Measurements from ENCODE around the gene FRMD1.

FRMD1 gene

GRCh38 chr6:168058691-168059551 is 20.1 kb downstream of the FRMD1 start:
- no peaks in the 10 kb centered on the region for H3K9me3 ChIP-seq (replicated peaks in 1 of 11)
- no peaks in the 10 kb centered on the region for H4K20me1 ChIP-seq
- peaks cover 6 to 50% (median 32%) of the 10 kb centered on the region in 10 experiments; a peak in 19 of 20 replicates for H3K4me1 ChIP-seq
- H3K4me2 ChIP-seq: peak overlapping the region in 9 of 11 experiments; percentile 24 to 61 (median 47); a peak in 16 of 22 replicates
- H3K4me3 ChIP-seq: no peak overlapping the region
- no peaks in the 10 kb centered on the region for H3K27me3 ChIP-seq
- H3K27ac ChIP-seq: no peak overlapping the region; a peak in 1 of 22 replicates
- TF ChIP-seq Cebpa-rat (IDR thresholded peaks at IDR 0.05): no peak
- H3K9ac ChIP-seq: no peak overlapping the region
- H3K36me3 ChIP-seq: no peaks in the 10 kb centered on the region

- Histone ChIP-seq H3K27me3 (no peaks in the 10 kb centered on the region), H3K4me3 (no peak overlapping the region), H3K36me3 (no peaks in the 10 kb centered on the region), H3K4me2 (no peak overlapping the region), H3K9me3 (replicated peaks in 1 of 11) (no peaks in the 10 kb centered on the region), H3K9ac (no peak overlapping the region; a peak in 1 of 22 replicates), H4K20me1 (no peaks in the 10 kb centered on the region), H3K27ac (no peak overlapping the region), H3K4me1 (peaks cover 6 to 53% (median 35%) of the 10 kb centered on the region in 10 experiments; a peak in 19 of 20 replicates)
- TF ChIP-seq Cebpa-rat (IDR thresholded peaks at IDR 0.05): no peak
Measured at GRCh38 chr6:168057836-168058235, 21.2 kb downstream of the FRMD1 start.

GRCh38 chr6:168056892-168057527 is 22.0 kb downstream of the FRMD1 start:
- no peaks in the 10 kb centered on the region for H3K36me3 ChIP-seq
- H3K4me2 ChIP-seq: no peak overlapping the region
- peaks cover 6 to 53% (median 35%) of the 10 kb centered on the region in 10 experiments; a peak in 19 of 20 replicates for H3K4me1 ChIP-seq
- no peak for TF ChIP-seq Cebpa-rat (IDR thresholded peaks at IDR 0.05)
- no peaks in the 10 kb centered on the region for H4K20me1 ChIP-seq
- H3K9ac ChIP-seq: no peak overlapping the region; a peak in 2 of 22 replicates
- no peaks in the 10 kb centered on the region for H3K9me3 ChIP-seq (replicated peaks in 1 of 11)
- no peak overlapping the region for H3K4me3 ChIP-seq
- no peaks in the 10 kb centered on the region for H3K27me3 ChIP-seq
- H3K27ac ChIP-seq: no peak overlapping the region

- no peaks in the 10 kb centered on the region for H3K27me3 ChIP-seq
Measured at GRCh38 chr6:168055696-168056489, 23.1 kb downstream of the FRMD1 start.

GRCh38 chr6:168054765-168055560 is 24.0 kb downstream of the FRMD1 start:
- TF ChIP-seq Cebpa-rat (IDR thresholded peaks at IDR 0.05): no peak
- H3K36me3 ChIP-seq: no peaks in the 10 kb centered on the region
- H3K4me2 ChIP-seq: peak overlapping the region; percentile 30 to 88 (median 74); a peak in 20 of 22 replicates
- H3K27me3 ChIP-seq: peaks cover 0 to 8% (median 0%) of the 10 kb centered on the region in 11 experiments; a peak in 5 of 22 replicates
- H3K27ac ChIP-seq: peak overlapping the region in 4 of 11 experiments; percentile 15 to 34 (median 27); a peak in 4 of 22 replicates
- H3K9me3 ChIP-seq (replicated peaks in 1 of 11): no peaks in the 10 kb centered on the region
- H3K4me3 ChIP-seq: no peak overlapping the region
- H3K9ac ChIP-seq: peak overlapping the region in 4 of 11 experiments; percentile 24 to 51 (median 40); a peak in 4 of 22 replicates
- peaks cover 14 to 60% (median 47%) of the 10 kb centered on the region in 10 experiments for H3K4me1 ChIP-seq
- no peaks in the 10 kb centered on the region for H4K20me1 ChIP-seq

More at GRCh38 chr6:168055696-168056489, 23.1 kb downstream of the FRMD1 start:
- Histone ChIP-seq H3K9ac (no peak overlapping the region), H3K36me3 (no peaks in the 10 kb centered on the region), H3K4me3 (no peak overlapping the region), H3K9me3 (replicated peaks in 1 of 11) (no peaks in the 10 kb centered on the region), H3K4me1 (peaks cover 6 to 52% (median 38%) of the 10 kb centered on the region in 10 experiments; a peak in 19 of 20 replicates), H4K20me1 (no peaks in the 10 kb centered on the region), H3K4me2 (peak overlapping the region in 8 of 11 experiments; percentile 7 to 88 (median 72); a peak in 8 of 22 replicates), H3K27ac (no peak overlapping the region)
- TF ChIP-seq Cebpa-rat (IDR thresholded peaks at IDR 0.05): no peak

- Histone ChIP-seq H3K4me1 (peaks cover 21 to 65% (median 51%) of the 10 kb centered on the region in 10 experiments), H4K20me1 (no peaks in the 10 kb centered on the region), H3K9ac (0 out of 22 replicates have a peak overlapping the region, but pooled peaks of 1 of the 11 experiments have one; percentile 24), H3K9me3 (replicated peaks in 1 of 11) (no peaks in the 10 kb centered on the region), H3K27me3 (peaks cover 0 to 15% (median 0%) of the 10 kb centered on the region in 11 experiments; a peak in 5 of 22 replicates), H3K36me3 (no peaks in the 10 kb centered on the region), H3K27ac (no peak overlapping the region), H3K4me3 (no peak overlapping the region), H3K4me2 (peak overlapping the region in 8 of 11 experiments; percentile 66 to 88 (median 77); a peak in 10 of 22 replicates)
- TF ChIP-seq Cebpa-rat (IDR thresholded peaks at IDR 0.05): no peak
Measured at GRCh38 chr6:168053957-168054471, 25.0 kb downstream of the FRMD1 start.

GRCh38 chr6:168053086-168053956 is 25.7 kb downstream of the FRMD1 start:
- Histone ChIP-seq H3K4me1 (peaks cover 20 to 66% (median 51%) of the 10 kb centered on the region in 10 experiments), H3K9ac (no peak overlapping the region), H3K36me3 (no peaks in the 10 kb centered on the region), H3K9me3 (replicated peaks in 1 of 11) (no peaks in the 10 kb centered on the region), H4K20me1 (no peaks in the 10 kb centered on the region), H3K27ac (no peak overlapping the region), H3K4me3 (no peak overlapping the region), H3K4me2 (peak overlapping the region in 1 of 11 experiments; percentile 66; a peak in 1 of 22 replicates), H3K27me3 (peaks cover 0 to 18% (median 0%) of the 10 kb centered on the region in 11 experiments; a peak in 5 of 22 replicates)
- no peak for TF ChIP-seq Cebpa-rat (IDR thresholded peaks at IDR 0.05)

Measured in BLaER1 treated with 17β-estradiol and CSF1 and Interleukin-3, amounts not matched to agents 10 nM and 100 nM (cell line).